Hindlimb muscle (tissue), 1 donor: Measurements from ENCODE around the gene C15orf39. TPM values are rescaled to one million over a fixed set of nuclear protein-coding genes. Genes with fewer than 3 reads are reported as not detected.
"Not testable (repeated sequence)": the region's sequence is repeated elsewhere in the genome, so short reads cannot be mapped to it uniquely, and the experiment has no call there.

Experiments used
- DNase-seq: peaks from one replicate; pipeline ENCODE4 v3.0.0-alpha.2; 2013
- polyA plus RNA-seq: library from polyadenylated mRNA; unstranded; fragments of 120-200 nt; gene quantifications from one replicate; pipeline ENCODE4 v1.2.1, GENCODE V29; 2013; ENCODE audit not compliant: insufficient read length

The C15orf39 gene
- polyA plus RNA-seq, 1 donor, result 9.7 TPM

DNA sequence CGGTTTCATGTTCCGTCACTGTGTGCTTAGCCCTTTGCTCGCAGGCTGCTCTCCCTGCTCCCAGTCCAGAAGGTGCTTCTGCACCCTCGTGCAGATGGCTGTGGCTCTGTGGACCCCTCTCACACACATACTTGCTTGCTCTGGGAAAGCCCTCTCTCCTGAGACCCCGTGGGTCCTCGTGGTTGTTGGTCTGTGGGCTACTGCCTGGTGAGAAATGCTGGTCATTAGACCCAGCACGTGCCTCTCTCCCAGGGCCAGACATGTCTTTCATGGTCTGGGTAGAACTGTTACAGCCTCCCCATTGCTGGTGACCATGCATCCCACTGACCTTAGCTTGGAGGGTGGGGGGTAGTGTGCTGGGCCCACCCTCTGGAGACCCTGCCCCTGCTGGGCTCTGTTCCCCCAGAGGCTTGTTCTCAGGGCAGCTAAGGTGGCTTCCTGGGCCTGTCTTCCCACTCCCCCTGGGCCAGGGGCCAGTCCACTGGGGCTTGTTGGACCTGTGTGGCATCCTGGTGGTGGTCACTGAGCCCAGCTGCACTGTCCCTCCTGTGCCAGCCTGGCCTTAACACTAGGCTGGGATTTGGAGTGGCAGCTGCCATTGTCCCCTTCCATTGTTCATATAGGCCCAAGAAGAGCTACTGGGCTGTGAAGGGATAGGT is 10.6 kb downstream of the C15orf39 start:
- no peak for DNase-seq

DNA sequence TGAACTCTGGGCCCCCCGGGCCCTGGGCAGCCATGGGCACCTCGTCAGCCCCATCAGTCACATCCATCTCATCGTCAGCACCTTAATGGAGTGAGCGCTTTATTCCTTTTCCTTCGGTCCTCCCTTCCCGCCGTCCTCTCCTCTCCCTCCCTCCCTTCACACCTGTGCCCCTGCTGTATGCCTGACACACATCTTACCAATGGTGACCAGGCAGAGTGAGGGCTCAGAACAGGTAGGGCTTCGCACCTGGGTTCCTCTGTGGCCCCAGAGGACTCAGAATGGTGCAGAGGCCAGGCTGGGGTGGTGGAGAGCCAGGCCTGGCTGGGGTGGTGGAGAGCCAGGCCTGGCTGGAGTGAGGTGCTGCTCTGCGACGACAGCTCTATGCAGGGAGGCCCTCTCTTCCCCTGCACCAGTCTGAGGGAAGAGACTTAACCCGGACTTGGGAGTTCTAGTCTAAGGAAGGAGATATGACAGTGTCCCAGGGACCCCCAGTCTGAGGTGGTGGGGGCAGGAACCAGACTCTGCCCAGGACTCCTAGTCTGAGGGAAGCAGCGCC is 11.6 kb downstream of the C15orf39 start:
- no peak for DNase-seq

DNA sequence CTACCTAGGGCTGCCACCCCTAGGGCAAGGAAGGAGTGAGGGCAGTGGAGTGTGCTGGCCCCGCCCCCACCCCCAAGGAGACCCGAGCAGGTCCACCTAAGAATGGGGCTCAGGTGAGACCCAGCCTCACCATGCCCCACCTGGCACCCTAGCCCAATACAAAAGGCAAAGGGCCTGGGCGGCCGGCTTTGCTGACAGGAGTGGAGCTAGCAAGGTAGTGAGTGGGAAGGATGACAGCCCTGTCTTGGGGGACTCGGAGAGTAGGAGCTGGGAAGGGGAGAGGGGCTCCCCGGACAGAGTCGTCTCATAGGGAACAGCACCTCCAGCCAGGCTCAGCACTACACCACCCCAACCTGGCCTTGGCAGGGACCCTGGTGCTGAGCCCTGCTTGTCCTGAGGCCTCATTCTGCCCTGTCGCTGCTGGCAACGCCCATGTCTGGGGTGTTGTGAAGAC is 12.1 kb downstream of the C15orf39 start:
- DNase-seq, result no peak

DNA sequence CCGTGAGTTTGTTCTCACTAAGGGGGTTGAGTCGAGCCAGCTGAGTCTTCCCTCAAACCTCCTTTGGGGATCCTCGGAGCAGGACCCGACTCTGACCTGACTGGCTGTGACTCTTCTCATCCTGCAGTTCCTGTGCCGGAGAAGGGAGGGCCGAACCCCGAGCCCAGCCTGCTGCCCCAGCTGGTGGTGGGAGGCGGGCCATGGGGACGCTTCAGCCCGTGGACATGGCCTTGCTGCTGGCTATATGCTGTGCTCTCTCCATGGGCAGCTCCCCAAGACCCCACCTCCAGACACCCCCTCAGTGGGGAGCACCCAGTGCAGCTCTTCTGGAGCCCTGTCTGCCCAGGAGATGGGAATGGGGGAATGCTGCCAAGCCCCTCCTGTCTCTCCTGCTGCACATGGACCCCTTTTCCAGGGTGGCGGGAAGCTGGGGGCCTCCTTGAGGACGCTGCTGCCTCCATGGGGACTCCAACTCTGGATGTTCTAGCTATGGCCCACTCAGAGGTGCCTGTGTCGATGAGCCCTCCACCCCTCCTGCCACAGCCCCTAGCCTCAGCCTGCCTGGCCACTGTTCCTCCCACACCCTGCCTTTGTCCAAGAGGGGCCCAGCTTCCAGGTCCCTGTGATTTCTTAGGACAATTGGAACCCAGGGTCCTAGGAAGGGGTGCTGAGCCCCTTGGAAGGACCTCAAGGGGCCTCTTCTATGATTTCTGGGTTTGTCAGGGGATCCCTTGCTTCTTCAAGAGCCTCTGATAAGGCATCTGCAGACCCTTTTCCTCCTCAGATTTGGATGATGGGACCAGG is 12.8 kb downstream of the C15orf39 start:
- DNase-seq, result no peak

- DNase-seq, result no peak
Observed at GRCh38 chr15:75215107-75216004, 13.7 kb downstream of the C15orf39 start.

GRCh38 chr15:75217012-75217411 is 15.3 kb downstream of the C15orf39 start:
- DNase-seq, result no peak

DNA sequence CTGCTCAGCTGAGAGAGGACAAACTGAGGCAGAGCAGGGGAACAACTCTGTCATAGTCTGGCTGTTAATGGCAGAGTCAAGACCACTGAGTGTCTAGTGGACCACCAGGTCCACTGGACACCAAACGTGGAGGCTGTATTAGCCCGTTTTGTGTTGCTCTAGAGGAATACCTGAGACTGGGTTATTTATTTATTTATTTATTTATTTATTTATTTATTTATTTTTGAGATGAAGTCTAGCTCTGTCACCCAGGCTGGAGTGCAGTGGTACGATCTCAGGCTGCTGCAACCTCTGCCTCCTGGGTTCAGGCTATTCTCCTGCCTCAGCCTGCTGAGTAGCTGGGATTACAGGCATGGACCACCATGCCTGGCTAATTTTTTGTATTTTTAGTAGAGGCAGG is 15.9 kb downstream of the C15orf39 start:
- not testable (repeated sequence) for DNase-seq

DNA sequence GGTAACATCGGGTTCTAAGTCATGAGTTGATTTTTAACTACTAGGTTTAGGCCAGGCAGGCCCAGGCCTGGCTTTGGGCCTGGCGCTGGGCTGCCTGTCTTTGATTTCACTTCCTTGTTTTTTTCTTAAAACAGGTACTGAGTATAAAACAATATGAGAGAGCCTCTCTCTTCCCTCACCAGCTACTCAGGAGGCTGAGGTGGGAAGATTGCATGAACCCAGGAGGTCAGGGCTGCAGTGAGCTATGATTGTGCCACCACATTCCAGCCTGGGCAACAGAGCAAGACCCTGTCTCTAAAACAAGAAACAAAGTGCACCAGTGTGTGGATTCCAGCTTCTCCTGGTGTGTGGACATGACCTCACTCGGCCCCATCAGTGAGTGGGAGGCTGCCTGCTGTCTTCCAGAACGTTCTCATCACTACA is 17.8 kb downstream of the C15orf39 start:
- DNase-seq, result not testable (repeated sequence)

GRCh38 chr15:75223688-75224087 is 22.0 kb downstream of the C15orf39 start:
- DNase-seq, result no peak

DNA sequence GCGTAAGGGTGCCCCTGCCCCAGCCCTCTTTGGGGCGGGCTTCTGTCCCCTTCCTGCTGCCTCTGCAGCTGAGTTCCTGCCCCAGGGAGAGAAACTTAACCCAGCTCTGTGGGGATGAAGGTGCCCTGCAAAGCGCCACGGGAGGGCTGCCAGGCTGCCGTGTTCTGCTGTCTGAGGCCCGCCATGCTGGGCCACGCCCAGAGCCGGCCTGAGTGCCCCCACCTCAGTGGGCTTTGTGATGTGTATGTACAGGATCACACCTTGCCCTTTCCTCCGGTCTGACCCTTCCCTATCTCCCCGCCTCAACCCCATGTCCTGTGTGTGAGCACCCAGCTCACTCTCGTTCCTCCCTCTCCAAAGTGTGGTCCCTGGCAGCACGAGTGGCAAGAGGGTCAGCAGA is 22.6 kb downstream of the C15orf39 start:
- DNase-seq, result no peak

GRCh38 chr15:75225102-75225836 is 23.6 kb downstream of the C15orf39 start:
- not testable (repeated sequence) for DNase-seq

DNA sequence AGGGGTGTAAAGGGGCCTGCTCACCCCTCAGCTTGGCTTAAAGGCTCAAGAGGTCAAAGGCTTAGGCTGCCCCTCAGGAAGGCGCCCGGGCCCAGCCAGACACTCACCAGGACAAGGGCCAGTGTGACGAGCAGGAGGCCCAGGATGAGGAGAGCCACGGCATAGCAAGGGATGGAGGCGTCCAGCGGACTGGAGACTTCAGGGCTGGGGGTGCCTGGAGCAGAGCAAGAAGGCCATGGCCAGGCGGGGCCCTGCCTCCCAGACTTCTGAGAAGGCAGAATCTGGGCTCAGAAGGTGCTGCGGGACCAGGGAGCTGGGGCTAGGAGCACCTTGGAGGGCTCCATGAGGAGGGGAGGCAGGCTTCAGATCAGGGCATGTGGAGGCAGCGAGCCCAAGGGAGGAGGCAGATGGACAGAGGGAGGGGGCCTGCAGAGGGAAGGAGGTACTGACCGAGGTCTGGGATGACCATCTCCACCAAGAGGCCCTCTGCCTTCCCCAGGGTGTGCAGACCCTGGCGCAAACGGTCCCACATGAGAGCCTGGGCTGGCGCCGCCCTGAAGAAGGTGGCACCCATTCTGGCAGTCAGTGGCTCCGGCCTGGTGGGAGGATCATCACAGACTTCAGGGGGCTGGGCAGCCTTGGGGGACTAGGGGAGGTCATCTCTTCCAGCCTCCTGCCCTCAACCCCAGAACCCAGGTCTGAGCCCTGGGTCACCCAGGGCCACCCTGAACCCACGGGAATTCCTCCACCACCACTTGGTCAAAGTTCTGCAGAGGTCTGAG is 24.5 kb downstream of the C15orf39 start:
- DNase-seq, result no peak

GRCh38 chr15:75227112-75227511 is 25.4 kb downstream of the C15orf39 start:
- not testable (repeated sequence) for DNase-seq

- no peak for DNase-seq
Observed at GRCh38 chr15:75227663-75228280, 26.1 kb downstream of the C15orf39 start.

DNA sequence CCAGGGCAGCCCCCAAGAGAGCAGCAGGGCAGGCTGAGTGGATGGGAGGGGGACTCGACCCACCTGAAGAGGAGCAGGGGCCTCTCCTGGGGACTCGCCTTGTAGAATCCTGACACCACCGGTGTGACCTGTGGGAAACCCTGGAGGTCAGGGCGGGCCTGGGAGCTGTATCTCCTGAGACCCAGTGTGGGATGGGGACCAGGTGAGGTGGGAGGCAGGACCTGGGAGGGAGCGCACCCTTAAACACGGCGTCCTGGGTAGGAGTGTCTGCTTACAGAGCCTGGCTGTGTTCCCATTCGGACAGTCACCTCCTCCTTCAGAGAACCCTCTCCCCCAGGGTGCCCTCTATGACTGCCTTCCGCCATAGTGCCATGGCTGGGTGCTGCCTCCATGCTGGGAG is 27.1 kb downstream of the C15orf39 start:
- DNase-seq, result no peak

- DNase-seq, result no peak
Observed at GRCh38 chr15:75229191-75230015, 27.7 kb downstream of the C15orf39 start.

DNA sequence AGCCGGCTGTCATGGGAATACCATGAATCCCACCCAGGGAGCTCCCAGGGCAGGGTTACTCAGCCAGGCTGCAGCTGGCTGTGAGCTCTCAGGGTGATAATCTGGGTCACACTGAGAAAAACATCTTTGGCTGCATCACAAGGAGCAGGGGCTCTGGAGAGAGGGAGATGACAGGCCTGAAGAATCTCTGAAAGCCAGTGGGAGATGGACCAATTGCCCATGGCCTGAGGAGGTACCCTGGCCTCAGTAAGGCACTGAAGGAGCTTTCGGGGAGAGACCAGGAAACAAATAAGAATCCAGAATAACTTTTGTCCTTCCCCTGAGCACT is 28.3 kb downstream of the C15orf39 start:
- DNase-seq, result no peak

DNA sequence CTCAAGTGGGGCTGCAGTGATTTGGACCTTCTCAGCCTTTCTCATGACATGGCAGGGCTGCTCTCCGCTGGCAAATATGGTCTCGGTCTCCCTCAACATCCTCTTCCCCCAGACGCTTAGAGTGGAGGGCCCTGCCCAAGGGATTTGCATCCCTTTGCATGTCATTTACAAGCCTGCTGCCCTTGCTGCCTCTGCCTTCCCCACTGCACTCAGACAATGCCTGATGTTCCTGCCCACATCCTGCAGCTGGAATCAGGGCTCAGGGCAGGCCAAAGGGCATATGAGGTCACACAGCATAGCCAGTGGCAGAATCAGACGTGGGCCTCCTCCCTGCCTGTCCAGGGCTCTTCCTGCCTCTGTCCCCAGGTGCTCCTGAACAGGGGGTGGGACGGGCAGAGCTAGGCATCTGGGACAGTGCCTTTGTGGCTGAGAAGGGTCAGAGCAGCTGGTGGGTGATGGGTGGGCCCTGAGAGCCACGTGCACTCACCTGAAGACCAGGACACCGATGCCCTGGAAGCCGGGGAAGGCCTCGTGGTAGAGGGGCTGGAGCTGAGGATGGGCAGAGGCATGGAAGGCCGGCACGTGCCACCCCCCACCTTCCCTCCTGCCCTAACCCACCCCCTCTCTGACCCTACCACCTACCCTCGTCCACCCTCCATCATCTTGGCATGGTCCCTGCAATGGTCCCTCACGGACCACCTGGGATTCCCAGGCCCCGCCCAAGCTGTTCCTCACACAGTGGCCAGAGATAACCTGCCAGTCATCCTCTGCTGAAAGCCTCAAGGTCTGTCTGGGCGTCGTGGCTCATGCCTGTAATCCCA is 29.1 kb downstream of the C15orf39 start:
- DNase-seq, result no peak

- DNase-seq, result no peak
Observed at GRCh38 chr15:75231836-75232235, 30.2 kb downstream of the C15orf39 start.
